Esophagus squamous epithelium (tissue), 4 donors: Measurements from ENCODE around the gene JARID2.

Source experiments
- POLR2A ChIP-seq, 4 donors: fragments of 450-650 bp; IDR thresholded peaks; one replicate each; pipeline ENCODE4 v1.6.1; 2017; ENCODE audit warnings: antibody characterized with exemption in 4 of 4, mild to moderate bottlenecking in 4 of 4, moderate library complexity in 3 of 4
- TF ChIP-seq, protein P1 (sequence below), 6 experiments: fragments of 450-650 bp in 4 of 6; fragments of 200-600 bp in 2 of 6; sonication (generic) in 2 of 6; IDR thresholded peaks; one replicate each; pipeline ENCODE4 v1.5.1; 2016 to 2019; ENCODE audit warnings: antibody characterized with exemption in 6 of 6, mild to moderate bottlenecking in 4 of 6, moderate library complexity in 4 of 6

- TF ChIP-seq, protein P1, sequence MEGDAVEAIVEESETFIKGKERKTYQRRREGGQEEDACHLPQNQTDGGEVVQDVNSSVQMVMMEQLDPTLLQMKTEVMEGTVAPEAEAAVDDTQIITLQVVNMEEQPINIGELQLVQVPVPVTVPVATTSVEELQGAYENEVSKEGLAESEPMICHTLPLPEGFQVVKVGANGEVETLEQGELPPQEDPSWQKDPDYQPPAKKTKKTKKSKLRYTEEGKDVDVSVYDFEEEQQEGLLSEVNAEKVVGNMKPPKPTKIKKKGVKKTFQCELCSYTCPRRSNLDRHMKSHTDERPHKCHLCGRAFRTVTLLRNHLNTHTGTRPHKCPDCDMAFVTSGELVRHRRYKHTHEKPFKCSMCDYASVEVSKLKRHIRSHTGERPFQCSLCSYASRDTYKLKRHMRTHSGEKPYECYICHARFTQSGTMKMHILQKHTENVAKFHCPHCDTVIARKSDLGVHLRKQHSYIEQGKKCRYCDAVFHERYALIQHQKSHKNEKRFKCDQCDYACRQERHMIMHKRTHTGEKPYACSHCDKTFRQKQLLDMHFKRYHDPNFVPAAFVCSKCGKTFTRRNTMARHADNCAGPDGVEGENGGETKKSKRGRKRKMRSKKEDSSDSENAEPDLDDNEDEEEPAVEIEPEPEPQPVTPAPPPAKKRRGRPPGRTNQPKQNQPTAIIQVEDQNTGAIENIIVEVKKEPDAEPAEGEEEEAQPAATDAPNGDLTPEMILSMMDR (IDR thresholded peaks at IDR 0.05): no peak
- no peak for TF ChIP-seq POLR2A (IDR thresholded peaks at IDR 0.05)
Measured at GRCh38 chr6:15356179-15356578, 110.3 kb downstream of the JARID2 start.
